AG08396 (cell line): ENCODE measurements around the gene SYT2.
"Not testable (repeated sequence)": the region's sequence is repeated elsewhere in the genome, so short reads cannot be mapped to it uniquely, and the experiment has no call there.

Source experiments
- DNase-seq: peaks from one replicate; pipeline ENCODE4 v3.0.0; 2012; ENCODE audit warnings: low spot score, mixed read lengths

Gene SYT2

DNA sequence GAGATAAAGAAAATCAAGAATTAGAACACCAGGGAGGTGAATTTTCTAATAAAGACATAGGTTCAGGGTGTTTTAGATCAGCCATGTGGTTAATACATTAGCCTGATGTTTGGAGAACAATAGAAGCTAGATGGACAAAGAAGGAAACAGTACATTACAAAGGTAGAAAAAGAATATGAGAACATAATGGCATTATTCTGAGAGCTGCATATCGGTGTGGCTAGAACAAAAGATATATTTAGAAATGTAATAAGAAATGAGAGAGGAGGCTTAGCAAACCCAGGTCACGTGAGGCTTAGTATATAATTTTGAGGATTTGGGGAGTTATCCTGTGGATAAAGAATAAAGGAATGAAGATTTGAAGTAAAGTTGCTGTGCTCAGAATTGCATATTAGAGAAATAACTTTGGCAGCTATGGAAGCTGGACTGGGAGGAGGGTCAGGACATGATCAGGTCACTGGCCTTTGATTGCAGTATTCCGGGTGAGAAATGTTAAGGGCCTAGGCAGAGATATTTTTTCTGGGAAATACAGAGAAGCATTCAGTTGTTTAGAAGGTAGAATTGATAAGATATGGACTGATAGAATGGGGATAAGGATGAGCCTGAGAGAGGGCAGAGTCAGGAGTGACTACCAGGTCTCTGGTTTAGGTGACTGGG, 164.5 kb downstream of the SYT2 start:
- DNase-seq: not testable (repeated sequence)

DNA sequence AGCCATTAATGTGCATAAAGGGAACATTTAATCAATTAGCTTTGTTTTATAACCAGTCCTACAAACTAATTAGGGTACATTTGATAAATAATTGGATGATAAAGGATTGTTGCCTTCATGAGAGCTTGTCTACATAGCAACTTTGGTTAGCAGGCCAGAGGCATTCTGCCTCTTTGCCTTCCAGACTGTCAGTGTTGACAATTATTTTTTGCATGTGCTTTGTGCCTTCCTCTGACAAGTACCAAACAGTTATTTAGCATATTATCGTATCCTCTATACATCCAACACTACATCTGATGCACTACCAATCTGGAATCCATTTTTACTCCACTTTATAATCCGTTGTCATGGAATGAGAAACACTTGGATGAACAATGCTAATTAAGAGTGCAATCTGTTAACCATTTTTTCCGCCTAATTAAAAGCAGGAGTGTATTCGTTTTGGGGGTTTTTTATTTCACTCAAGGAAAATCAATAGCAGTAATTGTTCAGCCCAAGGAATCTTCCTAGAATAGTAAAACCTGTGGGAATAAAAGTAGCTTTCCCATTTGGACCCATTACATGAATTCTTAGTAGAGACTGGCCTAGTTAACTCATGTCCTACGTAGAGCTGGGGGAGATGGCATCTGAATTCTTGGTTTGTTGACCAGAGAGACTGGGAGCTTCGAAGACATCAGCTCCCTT, 165.3 kb downstream of the SYT2 start:
- not testable (repeated sequence) for DNase-seq

DNA sequence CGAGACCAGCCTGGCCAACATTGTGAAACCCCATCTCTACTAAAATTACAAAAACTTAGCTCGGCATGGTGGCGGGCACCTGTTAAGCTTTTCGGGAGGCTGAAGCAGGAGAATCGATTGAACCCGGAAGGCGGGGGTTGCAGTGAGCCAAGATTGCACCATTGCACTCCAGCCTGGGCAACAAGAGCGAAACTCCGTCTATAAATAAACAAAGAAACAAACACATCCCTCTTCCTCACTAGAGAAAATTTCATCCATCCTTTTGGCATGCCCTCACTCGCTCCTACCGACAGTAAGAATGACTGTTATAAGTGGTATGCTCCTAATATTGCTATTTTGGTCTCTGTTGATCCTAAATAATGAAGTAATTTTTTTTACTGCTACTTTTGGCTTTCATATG, 166.7 kb downstream of the SYT2 start:
- DNase-seq: not testable (repeated sequence)

- not testable (repeated sequence) for DNase-seq
Measured at GRCh38 chr1:202542415-202542814, 167.8 kb downstream of the SYT2 start.

DNA sequence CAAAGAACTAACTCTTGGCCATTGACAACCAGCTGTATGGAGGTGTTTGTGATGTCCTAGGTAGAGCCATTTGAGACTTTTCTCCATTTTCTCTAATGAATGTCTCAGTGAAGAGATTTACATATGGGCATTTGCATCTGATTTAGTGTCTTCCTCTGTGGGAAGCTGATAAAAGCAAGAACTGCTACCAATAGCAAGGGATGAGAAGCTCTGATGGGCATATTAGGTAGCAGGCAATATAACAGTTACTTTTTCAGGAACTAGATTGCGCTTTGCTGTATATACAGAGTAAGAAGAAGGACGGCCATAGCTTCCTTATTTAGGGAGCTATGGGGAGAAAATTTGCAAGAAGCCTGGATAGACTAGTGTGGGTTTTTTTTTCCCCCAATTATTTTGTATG, 169.4 kb downstream of the SYT2 start:
- DNase-seq: not testable (repeated sequence)
